ENCODE data around the gene ADAMTS12. TPM values are rescaled to one million over a fixed set of nuclear protein-coding genes. Genes with fewer than 3 reads are reported as not detected.

ADAMTS12 gene
- polyA plus RNA-seq, 1 donor from 2014 or later = 0.07 TPM

GRCh38 chr5:33726422-33727165, 165.2 kb downstream of the ADAMTS12 start:
- TF ChIP-seq SMC3 (conservative IDR thresholded peaks at IDR 0.05; ENCODE audit: poor library complexity) (no peak), TAF1 (IDR thresholded peaks at IDR 0.05; ENCODE audit: low read depth) (no peak), CTCF (IDR thresholded peaks at IDR 0.05; ENCODE audit: poor library complexity, severe bottlenecking) (no peak)
- Histone ChIP-seq H3K4me2 (ENCODE audit: low read length) (no peak overlapping the region), H3K79me2 (replicated peaks; ENCODE audit: insufficient read depth, low read length) (no peaks in the 10 kb centered on the region)

GRCh38 chr5:33725806-33726205, 166.0 kb downstream of the ADAMTS12 start:
- H2AFZ ChIP-seq (ENCODE audit: low read depth, low read length) = no peak overlapping the region
- H3K36me3 ChIP-seq (ENCODE audit: insufficient read depth, low read length) = no peaks in the 10 kb centered on the region
- H3F3A ChIP-seq (ENCODE audit: insufficient read depth, low read length, poor library complexity, severe bottlenecking) = no peaks in the 10 kb centered on the region
- H3K79me2 ChIP-seq (replicated peaks; ENCODE audit: insufficient read depth, low read length) = no peaks in the 10 kb centered on the region
- no peak overlapping the region for H3K27ac ChIP-seq (ENCODE audit: low read length)
- H3K9me2 ChIP-seq (ENCODE audit: insufficient read depth, low read length) = no peaks in the 10 kb centered on the region
- no peaks in the 10 kb centered on the region for H3K27me3 ChIP-seq (ENCODE audit: insufficient read depth, low read depth, low read length)
- H4K20me1 ChIP-seq (ENCODE audit: insufficient read depth) = no peaks in the 10 kb centered on the region
- H3K4me3 ChIP-seq (ENCODE audit: low read length) = no peak overlapping the region
- no peak overlapping the region for H3K9ac ChIP-seq (ENCODE audit: low read length)
- H3K9me3 ChIP-seq (ENCODE audit: low read length) = no peaks in the 10 kb centered on the region
- no peak overlapping the region for H3K4me2 ChIP-seq (ENCODE audit: low read length)
- TF ChIP-seq EZH2 (IDR thresholded peaks at IDR 0.05; ENCODE audit: borderline replicate concordance, insufficient read depth, low read length, poor library complexity, severe bottlenecking) = no peak

More at GRCh38 chr5:33726422-33727165, 165.2 kb downstream of the ADAMTS12 start:
- no peaks in the 10 kb centered on the region for H4K20me1 ChIP-seq (ENCODE audit: insufficient read depth)
- no peaks in the 10 kb centered on the region for H3K36me3 ChIP-seq (ENCODE audit: insufficient read depth, low read length)
- H3K9ac ChIP-seq (ENCODE audit: low read length) = no peak overlapping the region
- H3K4me3 ChIP-seq (ENCODE audit: low read length) = no peak overlapping the region
- H3K9me3 ChIP-seq (ENCODE audit: low read length) = no peaks in the 10 kb centered on the region
- H3K27ac ChIP-seq (ENCODE audit: low read length) = no peak overlapping the region
- H2AFZ ChIP-seq (ENCODE audit: low read depth, low read length) = no peak overlapping the region
- no peaks in the 10 kb centered on the region for H3K27me3 ChIP-seq (ENCODE audit: insufficient read depth, low read depth, low read length)
- H3K9me2 ChIP-seq (ENCODE audit: insufficient read depth, low read length) = no peaks in the 10 kb centered on the region
- no peaks in the 10 kb centered on the region for H3F3A ChIP-seq (ENCODE audit: insufficient read depth, low read length, poor library complexity, severe bottlenecking)

- Histone ChIP-seq H3K9me2 (ENCODE audit: insufficient read depth, low read length) (no peaks in the 10 kb centered on the region), H4K20me1 (ENCODE audit: insufficient read depth) (no peaks in the 10 kb centered on the region), H3K36me3 (ENCODE audit: insufficient read depth, low read length) (no peaks in the 10 kb centered on the region), H3K4me2 (ENCODE audit: low read length) (no peak overlapping the region), H3K4me3 (ENCODE audit: low read length) (no peak overlapping the region), H3K79me2 (replicated peaks; ENCODE audit: insufficient read depth, low read length) (no peaks in the 10 kb centered on the region), H3F3A (ENCODE audit: insufficient read depth, low read length, poor library complexity, severe bottlenecking) (no peaks in the 10 kb centered on the region), H3K9ac (ENCODE audit: low read length) (no peak overlapping the region), H2AFZ (ENCODE audit: low read depth, low read length) (no peak overlapping the region), H3K27me3 (ENCODE audit: insufficient read depth, low read depth, low read length) (no peaks in the 10 kb centered on the region), H3K9me3 (ENCODE audit: low read length) (no peaks in the 10 kb centered on the region), H3K27ac (ENCODE audit: low read length) (no peak overlapping the region)
- TF ChIP-seq MXI1 (conservative IDR thresholded peaks at IDR 0.05; ENCODE audit: poor library complexity, severe bottlenecking) (no peak), TAF1 (IDR thresholded peaks at IDR 0.05; ENCODE audit: low read depth) (no peak), POLR2AphosphoS5 (IDR thresholded peaks at IDR 0.05) (no peak), SMC3 (conservative IDR thresholded peaks at IDR 0.05; ENCODE audit: poor library complexity) (no peak), EP300 (conservative IDR thresholded peaks at IDR 0.05; ENCODE audit: poor library complexity, severe bottlenecking) (no peak), RAD21 (conservative IDR thresholded peaks at IDR 0.05) (no peak), EZH2 (IDR thresholded peaks at IDR 0.05; ENCODE audit: borderline replicate concordance, insufficient read depth, low read length, poor library complexity, severe bottlenecking) (no peak), CTCF (IDR thresholded peaks at IDR 0.05; ENCODE audit: poor library complexity, severe bottlenecking) (no peak), REST (IDR thresholded peaks at IDR 0.05; ENCODE audit: borderline replicate concordance) (no peak)
These were observed 170.1 kb downstream of the ADAMTS12 start for GRCh38 chr5:33721491-33722200.

Data from neural cell (in vitro differentiated cells).